HFFc6 (cell line): ENCODE data around the gene SLC16A3. TPM values are rescaled to one million over a fixed set of nuclear protein-coding genes. Genes with fewer than 3 reads are reported as not detected.
"Not testable (repeated sequence)": the region's sequence is repeated elsewhere in the genome, so short reads cannot be mapped to it uniquely, and the experiment has no call there.

ENCODE experiments used
- DNase-seq: peaks from one replicate; pipeline ENCODE4 v3.0.0-alpha.2; 2018
- H3K27ac Mint-ChIP-seq: 2 replicates; pipeline ENCODE4 v1.8.0; 2020; ENCODE audit warnings: mild to moderate bottlenecking, mixed read lengths
- H3K27me3 Mint-ChIP-seq: 2 replicates; pipeline ENCODE4 v1.8.0; 2021; ENCODE audit warnings: mild to moderate bottlenecking, moderate library complexity, mixed read lengths; ENCODE audit not compliant: insufficient read depth
- H3K36me3 Mint-ChIP-seq: 2 replicates; pipeline ENCODE4 v1.8.0; 2021; ENCODE audit warnings: low read depth, mixed read lengths
- H3K4me1 Mint-ChIP-seq: 2 replicates; pipeline ENCODE4 v1.8.0; 2020; ENCODE audit warnings: low read depth, mixed read lengths
- H3K4me3 Mint-ChIP-seq: 2 replicates; pipeline ENCODE4 v1.8.0; 2020; ENCODE audit warnings: mild to moderate bottlenecking, moderate library complexity, mixed read lengths
- H3K9me3 Mint-ChIP-seq: 2 replicates; pipeline ENCODE4 v1.8.0; 2020; ENCODE audit warnings: mild to moderate bottlenecking, mixed read lengths
- CTCF ChIP-seq: fragments of 200-600 bp; sonication (generic); IDR thresholded peaks from 2 replicates; pipeline ENCODE4 v1.5.0; 2021; ENCODE audit warnings: antibody characterized with exemption, mild to moderate bottlenecking
- total RNA-seq, 6 experiments: library from RNA; stranded (reverse); fragmentation: NEBNext Ultra II Directional; extraction: Animal tissue kit (Norgen Biotek cat#: 25700); gene quantifications; 2 replicates in 1 of 6; 3 replicates in 5 of 6; pipeline ENCODE4 v1.2.3, GENCODE V29; 2021

SLC16A3 gene
- total RNA-seq, 6 experiments from 2014 or later = 475 to 624 (median 523) TPM

GRCh38 chr17:82255402-82255972 lies 26.6 kb downstream of the SLC16A3 start:
- no peak for TF ChIP-seq CTCF
- Mint-ChIP-seq H3K27me3 (peaks cover 43% of the 10 kb centered on the region), H3K9me3 (peaks cover 25% of the 10 kb centered on the region), H3K4me1 (no peaks in the 10 kb centered on the region; the same call in 1 of the 2 replicates), H3K27ac (no peak overlapping the region), H3K36me3 (peaks cover 77% of the 10 kb centered on the region), H3K4me3 (peak overlapping the region; percentile 1; the same call in 1 of the 2 replicates)
- DNase-seq = no peak

- Mint-ChIP-seq H3K27ac (no peak overlapping the region), H3K4me3 (no peak overlapping the region), H3K36me3 (peaks cover 77% of the 10 kb centered on the region), H3K27me3 (peaks cover 34% of the 10 kb centered on the region), H3K9me3 (peaks cover 21% of the 10 kb centered on the region), H3K4me1 (no peaks in the 10 kb centered on the region; the same call in 1 of the 2 replicates)
- no peak for TF ChIP-seq CTCF
- DNase-seq = no peak
Observed at GRCh38 chr17:82256242-82256885, 27.5 kb downstream of the SLC16A3 start.

GRCh38 chr17:82257473-82257872 lies 28.6 kb downstream of the SLC16A3 start:
- H3K9me3 Mint-ChIP-seq = peaks cover 15% of the 10 kb centered on the region
- H3K36me3 Mint-ChIP-seq = peaks cover 77% of the 10 kb centered on the region
- no peak overlapping the region; the same call in 1 of the 2 replicates for H3K4me3 Mint-ChIP-seq
- no peaks in the 10 kb centered on the region; the same call in 1 of the 2 replicates for H3K4me1 Mint-ChIP-seq
- no peak for TF ChIP-seq CTCF
- H3K27me3 Mint-ChIP-seq = peaks cover 23% of the 10 kb centered on the region
- no peak for DNase-seq
- peak overlapping the region; percentile 66 for H3K27ac Mint-ChIP-seq

- Mint-ChIP-seq H3K4me1 (no peaks in the 10 kb centered on the region; the same call in 1 of the 2 replicates), H3K27ac (no peak overlapping the region; the same call in 1 of the 2 replicates), H3K4me3 (no peak overlapping the region), H3K9me3 (peaks cover 7% of the 10 kb centered on the region), H3K27me3 (peaks cover 13% of the 10 kb centered on the region), H3K36me3 (peaks cover 72% of the 10 kb centered on the region)
- TF ChIP-seq CTCF = no peak
- DNase-seq = no peak
Observed at GRCh38 chr17:82258555-82258954, 29.7 kb downstream of the SLC16A3 start.

- not testable (repeated sequence) for H3K27ac Mint-ChIP-seq, DNase-seq, H3K4me1 Mint-ChIP-seq, H3K9me3 Mint-ChIP-seq, H3K4me3 Mint-ChIP-seq
- peaks cover 13% of the 10 kb centered on the region for H3K27me3 Mint-ChIP-seq
- peaks cover 76% of the 10 kb centered on the region for H3K36me3 Mint-ChIP-seq
Observed at GRCh38 chr17:82259972-82260961, 31.4 kb downstream of the SLC16A3 start.
